Heart left ventricle (tissue), 16 donors: ENCODE results near the gene CRTC2. TPM values are rescaled to one million over a fixed set of nuclear protein-coding genes. Genes with fewer than 3 reads are reported as not detected.
A peak's percentile ranks its signal among the peaks of the same experiment; 100 is the strongest.

ENCODE experiments used
- ATAC-seq, 4 donors: fragments of 200-7000 bp; cut with Tn5 transposase; one replicate each; pipeline ENCODE4 v1.9.1; 2020 to 2022; ENCODE audit warnings: moderate library complexity in 4 of 4, mild to moderate bottlenecking in 3 of 4, moderate number of reproducible peaks in 1 of 4
- DNase-seq, 5 donors: peaks; one replicate each; pipeline ENCODE4 v3.0.0-alpha.2; 2020
- H3K27ac ChIP-seq, 12 donors: fragments of 200-600 bp; sonication (generic) in 4 of 12; one replicate each; pipeline versions ENCODE4 v1.5.0 to v1.8.0; 2016 to 2022; ENCODE audit warnings: mild to moderate bottlenecking in 2 of 12
- H3K27me3 ChIP-seq, 9 donors: fragments of 200-600 bp; sonication (generic) in 2 of 9; one replicate each; pipeline versions ENCODE4 v1.5.1 to v1.8.0; 2016 to 2022; ENCODE audit warnings: mild to moderate bottlenecking in 3 of 9
- H3K36me3 ChIP-seq, 9 donors: fragments of 200-600 bp; sonication (generic) in 2 of 9; one replicate each; pipeline versions ENCODE4 v1.5.0 to v1.8.0; 2018 to 2022; ENCODE audit warnings: mild to moderate bottlenecking in 2 of 9
- H3K4me1 ChIP-seq, 12 donors: fragments of 200-600 bp; sonication (generic) in 4 of 12; one replicate each; pipeline versions ENCODE4 v1.5.0 to v1.8.0; 2016 to 2022; ENCODE audit warnings: mild to moderate bottlenecking in 3 of 12
- H3K4me3 ChIP-seq, 12 donors: fragments of 200-600 bp; sonication (generic) in 4 of 12; one replicate each; pipeline versions ENCODE4 v1.5.0 to v1.8.0; 2017 to 2022; ENCODE audit warnings: mild to moderate bottlenecking in 9 of 12, moderate library complexity in 4 of 12
- H3K9me3 ChIP-seq, 12 donors: fragments of 200-600 bp; sonication (generic) in 4 of 12; one replicate each; pipeline versions ENCODE4 v1.5.0 to v1.8.0; 2016 to 2022; ENCODE audit warnings: mild to moderate bottlenecking in 1 of 12
- CTCF ChIP-seq, 12 donors: fragments of 200-600 bp; sonication (generic) in 4 of 12; IDR thresholded peaks; one replicate each; pipeline versions ENCODE4 v1.5.0 to v1.8.0; 2018 to 2022; ENCODE audit warnings: antibody characterized with exemption in 12 of 12, mild to moderate bottlenecking in 5 of 12
- POLR2A ChIP-seq, 2 donors: fragments of 450-650 bp; IDR thresholded peaks; one replicate each; pipeline ENCODE4 v1.6.1; 2017; ENCODE audit warnings: antibody characterized with exemption in 2 of 2, mild to moderate bottlenecking in 2 of 2, moderate library complexity in 2 of 2
- WGBS, 4 donors: extraction: QIAGEN DNeasy Blood & Tissue Kit in 2 of 4; methylation state at CpG; one replicate each; pipeline versions ENCODE4 v1.1.5 to v1.1.7; 2013 to 2018; 5-methylcytosine and 5-hydroxymethylcytosine counted together
- intact Hi-C, 10 donors: fragments of 100-400 bp; cut with DNase I; formaldehyde crosslinking; loops; one replicate each; pipeline versions ENCODE4 v1.11.1 to v1.14.2; 2022
- polyA plus RNA-seq, 2 donors: library from polyadenylated mRNA; stranded (reverse); fragments of 200-250 nt; gene quantifications; one replicate each; pipeline ENCODE4 v1.2.3, GENCODE V29; 2013
- total RNA-seq, 9 donors: library from RNA; depleted of rRNA in 2 of 9; stranded (reverse); fragments of >200 nt in 2 of 9; fragmentation: NEBNext Ultra II Directional in 3 of 9; extraction: Animal tissue kit (Norgen Biotek cat#: 25700) in 3 of 9; gene quantifications; one replicate each; pipeline versions ENCODE4 v1.1.0 to v1.2.4, GENCODE V29; 2016 to 2023
- donor health status: ischemic (EF 13 %, LVEDD 7.1; RV severe dilation, severe dysfunction).
- donor health status: healthy with polysubstance abuse.
- donor health status: DM: no; HTN: yes; CAD: no.
- donor health status: DM: no; HTN: no; CAD: no.
- donor health status: ischemic (EF 25% LVEDD 6.9; RV normal size, moderate dysfunction).
- donor health status: ischemic (EF 25% LVEDD 5.7; RV mildly dilated, moderate dysfunction).
- donor health status: healthy.
- donor health status: DM: yes; HTN: yes; CAD: no.
- donor health status: ischemic (EF 35%, LVEDD 5.7; RV mildly dilated, moderate dysfunction).
- donor health status: nonischemic (EF 11% LVEDD 7.7; RV severe dilation, severe dysfunction).
- donor health status: DM: yes; HTN: yes; CAD: no.
- donor health status: PGD.
- donor health status: ischemic (EF 29% LVEDD 5.4; RV normal size, mild dysfunction).
- donor health status: nonischemic (EF 23%, LVEDD 6.1; RV moderate dilation, normal function).

The CRTC2 gene
- total and polyA plus RNA-seq, 11 donors, result 11.0 to 27.8 (median 21.2) TPM

DNA sequence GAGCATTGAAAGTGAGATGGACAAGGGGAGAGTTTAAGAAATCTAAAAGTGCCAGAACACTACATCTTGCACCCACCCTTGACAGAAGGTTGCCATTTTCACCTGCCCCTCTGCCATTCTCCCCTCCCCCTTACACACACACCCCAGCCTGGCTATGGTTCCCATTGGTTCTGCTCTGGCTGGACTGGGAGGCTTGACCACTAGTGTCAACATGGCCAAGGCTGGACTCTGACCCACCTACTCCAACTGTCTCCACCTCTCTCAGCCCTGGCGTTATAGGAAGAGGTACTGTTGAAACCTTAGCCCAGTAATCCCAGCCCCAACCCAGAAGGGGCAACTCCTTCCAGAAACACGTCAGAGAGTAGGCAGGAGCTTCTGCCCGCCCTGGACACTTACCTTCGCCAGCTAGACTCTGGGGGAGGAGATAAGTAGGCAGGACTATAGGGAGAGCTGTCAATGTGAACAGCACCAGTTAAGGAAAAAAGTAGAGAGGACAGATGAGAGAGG is 4.5 kb downstream of the CRTC2 start:
- ATAC-seq (no peak), DNase-seq (peak in 1 of 5 donors; percentile 11)
- Histone ChIP-seq H3K4me3 (no peak overlapping the region), H3K4me1 (peaks cover 5 to 36% (median 27%) of the 10 kb centered on the region in 12 donors), H3K27ac (no peak overlapping the region), H3K36me3 (peaks cover 0 to 61% (median 58%) of the 10 kb centered on the region in 9 donors), H3K27me3 (no peaks in the 10 kb centered on the region), H3K9me3 (no peaks in the 10 kb centered on the region)
- TF ChIP-seq CTCF (IDR thresholded peaks at IDR 0.05) (no peak), POLR2A (IDR thresholded peaks at IDR 0.05) (no peak)
- intact Hi-C loops, result loop anchor here in 1 of 10 donors (10.0 kb wide), 1 partner anchor 159 kb away; no protein-coding TSS in a partner anchor
- WGBS, 4 donors, result 80 to 87% (median 81%) methylated on average over 4 of the region's 4 CpGs

DNA sequence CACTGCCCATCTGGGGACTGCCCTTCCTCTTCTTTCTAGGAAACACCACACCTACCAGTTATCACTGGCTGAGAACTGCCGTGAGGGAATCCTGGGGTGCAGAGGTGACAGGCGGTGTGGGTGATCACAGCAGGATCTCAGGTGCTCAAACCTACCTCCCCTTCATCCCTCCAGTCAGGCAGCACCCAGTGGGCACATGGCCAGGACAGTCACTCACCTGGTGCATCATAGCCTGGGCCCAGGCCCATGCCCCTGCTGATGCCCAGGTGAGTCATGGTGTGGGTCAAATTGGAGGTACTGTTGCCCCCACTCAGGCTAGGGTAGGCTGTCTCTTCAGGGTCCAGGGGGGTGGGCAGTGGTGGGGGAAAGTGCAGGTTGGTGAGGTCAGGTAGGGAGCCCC is 6.6 kb downstream of the CRTC2 start:
- H3K36me3 ChIP-seq, result peaks cover 0 to 79% (median 77%) of the 10 kb centered on the region in 9 donors
- no peak overlapping the region for H3K4me3 ChIP-seq
- no peaks in the 10 kb centered on the region for H3K27me3 ChIP-seq
- no peaks in the 10 kb centered on the region for H3K9me3 ChIP-seq
- WGBS, 4 donors, result 71 to 100% (median 92%) methylated on average over 1 to 2 of the region's 2 CpGs
- no peak overlapping the region for H3K27ac ChIP-seq
- no peak for TF ChIP-seq CTCF (IDR thresholded peaks at IDR 0.05)
- no peak for TF ChIP-seq POLR2A (IDR thresholded peaks at IDR 0.05)
- ATAC-seq (no peak), DNase-seq (no peak)
- H3K4me1 ChIP-seq, result peaks cover under 1 to 29% (median 17%) of the 10 kb centered on the region in 12 donors
- intact Hi-C loops, result loop anchor here in 1 of 10 donors (10.0 kb wide), 1 partner anchor 157 kb away; no protein-coding TSS in a partner anchor

DNA sequence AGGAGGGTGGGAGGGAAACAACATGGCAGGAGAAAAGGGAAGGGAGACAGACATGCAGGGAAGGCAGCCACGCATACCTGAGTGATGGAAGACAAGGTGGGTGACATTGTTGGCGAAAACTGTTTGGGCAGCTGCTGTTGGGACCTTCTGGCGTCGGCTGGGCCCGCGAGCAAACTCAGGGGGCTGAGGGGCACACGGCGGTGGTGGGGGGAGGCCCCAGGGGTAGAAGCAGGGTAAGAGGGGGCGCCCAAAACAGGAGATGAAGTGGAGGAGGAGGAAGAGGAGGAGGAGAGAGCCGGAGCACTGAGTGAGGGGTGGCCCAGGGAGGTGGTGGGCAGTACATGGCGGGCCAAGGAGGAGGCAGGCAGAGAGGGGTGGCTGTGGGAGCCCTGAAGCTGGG is 7.2 kb downstream of the CRTC2 start:
- Histone ChIP-seq H3K4me1 (peaks cover 0 to 25% (median 13%) of the 10 kb centered on the region in 12 donors), H3K27me3 (no peaks in the 10 kb centered on the region), H3K9me3 (no peaks in the 10 kb centered on the region), H3K36me3 (peaks cover 0 to 79% (median 77%) of the 10 kb centered on the region in 9 donors), H3K4me3 (no peak overlapping the region), H3K27ac (no peak overlapping the region)
- intact Hi-C loops, result loop anchor here in 1 of 10 donors (10.0 kb wide), 1 partner anchor 156 kb away; no protein-coding TSS in a partner anchor
- 90 to 95% (median 92%) methylated on average over 11 of the region's 11 CpGs for WGBS, 4 donors
- TF ChIP-seq POLR2A (IDR thresholded peaks at IDR 0.05), result no peak
- TF ChIP-seq CTCF (IDR thresholded peaks at IDR 0.05), result no peak
- no peak for ATAC-seq
- DNase-seq, result no peak

GRCh38 chr1:153946622-153947241 is 11.7 kb downstream of the CRTC2 start, which contains the start of gene DENND4B:
Gene DENND4B (minus strand): TSS chr1:153946718. CDS start chr1:153944374, 2,344 bp downstream.
- no peaks in the 10 kb centered on the region for H3K9me3 ChIP-seq
- DNase-seq (peak; percentile 85 to 94 (median 87)), ATAC-seq (peak; percentile 53 to 81 (median 77))
- peaks cover 0 to 43% (median 29%) of the 10 kb centered on the region in 12 donors for H3K4me1 ChIP-seq
- peaks cover 0 to 70% (median 60%) of the 10 kb centered on the region in 9 donors for H3K36me3 ChIP-seq
- H3K27me3 ChIP-seq, result no peaks in the 10 kb centered on the region
- H3K27ac ChIP-seq, result peak within 1 kb of the TSS; percentile 97 to 100 (median 100)
- 9 to 13% (median 9%) methylated on average over 21 to 28 of the region's 28 CpGs for WGBS, 4 donors
- peak within 1 kb of the TSS; percentile 67 to 100 (median 92) for H3K4me3 ChIP-seq
- intact Hi-C loops, result loop anchor here in 9 of 10 donors (1.0 to 10.0 kb wide), 10 partner anchors 12 to 269 kb away; partner anchors contain the start of genes GATAD2B (in 2 of the 9), CRTC2 (in 1 of the 9), JTB (in 1 of the 9) and NPR1 (in 1 of the 9)
- TF ChIP-seq CTCF (IDR thresholded peaks at IDR 0.05) (peak; percentile 82 to 99 (median 95)), POLR2A (IDR thresholded peaks at IDR 0.05) (no peak)
